SK-N-SH (cell line): ENCODE results near the gene TUBGCP6. TPM values are rescaled to one million over a fixed set of nuclear protein-coding genes. Genes with fewer than 3 reads are reported as not detected.

Source experiments
- CTCF ChIA-PET: fragments of 300-600, 350-600 bp; formaldehyde crosslinking; extraction: SDS; loops from one replicate; lab custom pipeline; 2021; lab: Yijun Ruan, JAX
- POLR2A ChIA-PET: fragments of 350-600 bp; sonication (Branson Sonifier 250); formaldehyde crosslinking; extraction: SDS; loops from one replicate; lab custom pipeline; 2020; ENCODE audit warnings: antibody characterized with exemption, inconsistent platforms; lab: Yijun Ruan, JAX
- DNase-seq: peaks from one replicate; pipeline ENCODE4 v3.0.0; 2012
- H2AFZ ChIP-seq: fragments of 200-600 bp; sonication (generic); 2 replicates; pipeline ENCODE4 v1.8.1; 2016; ENCODE audit warnings: antibody characterized with exemption, mild to moderate bottlenecking, low read depth
- H3F3A ChIP-seq: fragments of 200-600 bp; sonication (generic); replicated peaks from 2 replicates; pipeline ENCODE3; 2016; ENCODE audit warnings: antibody characterized with exemption, mild to moderate bottlenecking; ENCODE audit not compliant: insufficient read depth
- H3K27ac ChIP-seq, 2 experiments: fragments of 200-500 bp in 1 of 2; fragments of 200-600 bp in 1 of 2; sonication (Bioruptor generic) in 1 of 2; sonication (generic), shearing (Covaris generic) in 1 of 2; 2 replicates each; pipeline versions ENCODE4 v1.5.1 to v1.6.1; 2014 to 2016; ENCODE audit warnings: low read depth in 2 of 2, inconsistent platforms in 1 of 2, low read length in 1 of 2, mild to moderate bottlenecking in 1 of 2, mixed read lengths in 1 of 2
- H3K27me3 ChIP-seq: fragments of 200-600 bp; sonication (generic), shearing (Covaris generic); 2 replicates; pipeline ENCODE4 v1.6.1; 2016; ENCODE audit warnings: mixed run types; ENCODE audit not compliant: insufficient read depth
- H3K36me3 ChIP-seq, 2 experiments: fragments of 200-500 bp in 1 of 2; fragments of 200-600 bp in 1 of 2; sonication (Bioruptor generic) in 1 of 2; sonication (generic) in 1 of 2; replicated peaks in 1 of 2; 2 replicates each; pipeline versions ENCODE3 to v1.5.1; 2014 to 2016; ENCODE audit warnings: low read length in 1 of 2, mild to moderate bottlenecking in 1 of 2; ENCODE audit not compliant: insufficient read depth in 2 of 2, control insufficient read depth in 1 of 2
- H3K4me1 ChIP-seq, 2 experiments: fragments of 200-500 bp in 1 of 2; fragments of 200-600 bp in 1 of 2; sonication (Bioruptor generic) in 1 of 2; sonication (generic), shearing (Covaris generic) in 1 of 2; 2 replicates each; pipeline versions ENCODE4 v1.5.1 to v1.6.1; 2014 to 2016; ENCODE audit warnings: low read depth in 1 of 2, low read length in 1 of 2, mixed run types in 1 of 2; ENCODE audit not compliant: insufficient read depth in 2 of 2, control insufficient read depth in 1 of 2
- H3K4me2 ChIP-seq: fragments of 200-600 bp; sonication (generic), shearing (Covaris generic); 2 replicates; pipeline ENCODE4 v1.6.1; 2017; ENCODE audit warnings: mixed run types
- H3K4me3 ChIP-seq, 2 experiments: fragments of 200-500 bp in 1 of 2; fragments of 200-600 bp in 1 of 2; sonication (Bioruptor generic) in 1 of 2; sonication (generic), shearing (Covaris generic) in 1 of 2; 2 replicates each; pipeline versions ENCODE4 v1.5.1 to v1.8.1; 2014 to 2016; ENCODE audit warnings: low read depth in 2 of 2, inconsistent platforms in 1 of 2, low read length in 1 of 2, mild to moderate bottlenecking in 1 of 2, mixed read lengths in 1 of 2, moderate library complexity in 1 of 2
- H3K79me2 ChIP-seq: fragments of 200-600 bp; sonication (generic); 2 replicates; pipeline ENCODE4 v1.8.1; 2017; ENCODE audit warnings: mild to moderate bottlenecking; ENCODE audit not compliant: insufficient read depth
- H3K9ac ChIP-seq: fragments of 200-600 bp; sonication (generic); 2 replicates; pipeline ENCODE4 v1.6.1; 2017; ENCODE audit warnings: mixed run types
- H3K9me2 ChIP-seq: fragments of 200-600 bp; sonication (generic); 2 replicates; pipeline ENCODE4 v1.6.1; 2017; ENCODE audit warnings: mixed run types
- H3K9me3 ChIP-seq: fragments of 200-600 bp; sonication (generic); 2 replicates; pipeline ENCODE4 v1.6.1; 2017; ENCODE audit warnings: mixed run types, mild to moderate bottlenecking, moderate library complexity
- H4K20me1 ChIP-seq: fragments of 200-600 bp; sonication (generic); 2 replicates; pipeline ENCODE4 v1.6.1; 2017; ENCODE audit warnings: mild to moderate bottlenecking, mixed run types; ENCODE audit not compliant: insufficient read depth
- FOSL2 ChIP-seq: IDR thresholded peaks from 2 replicates; pipeline ENCODE4 v1.4.0; 2012; ENCODE audit warnings: low read depth, mild to moderate bottlenecking, moderate library complexity, borderline replicate concordance
- FOXM1 ChIP-seq: IDR thresholded peaks from 2 replicates; pipeline ENCODE4 v1.4.0; 2012; ENCODE audit warnings: low read depth, mild to moderate bottlenecking
- GATA2 ChIP-seq: sonication (generic); formaldehyde crosslinking; IDR thresholded peaks from 2 replicates; pipeline ENCODE4 v1.5.0; 2020; ENCODE audit warnings: mild to moderate bottlenecking, missing genetic modification reagents
- JUND ChIP-seq: IDR thresholded peaks from 2 replicates; pipeline ENCODE4 v1.4.0; 2012
- MEF2A ChIP-seq: IDR thresholded peaks from 2 replicates; pipeline ENCODE4 v1.4.0; 2012; ENCODE audit warnings: low read depth, borderline replicate concordance
- NFIC ChIP-seq: IDR thresholded peaks from 2 replicates; pipeline ENCODE4 v1.4.0; 2012; ENCODE audit warnings: borderline replicate concordance
- RAD21 ChIP-seq: IDR thresholded peaks from 2 replicates; pipeline ENCODE4 v1.6.1; 2012; ENCODE audit warnings: mild to moderate bottlenecking, low read length
- RCOR1 ChIP-seq: fragments of 150-350 bp; IDR thresholded peaks from 2 replicates; pipeline ENCODE4 v1.6.1; 2017; ENCODE audit warnings: antibody characterized with exemption, low read length
- RFX5 ChIP-seq: IDR thresholded peaks from 2 replicates; pipeline ENCODE4 v1.6.1; 2012; ENCODE audit warnings: mild to moderate bottlenecking, improper control_type of control experiment, low read length
- SMC3 ChIP-seq: IDR thresholded peaks from 2 replicates; pipeline ENCODE4 v1.6.1; 2012; ENCODE audit warnings: low read depth, low read length, improper control_type of control experiment
- TAF1 ChIP-seq: IDR thresholded peaks from 2 replicates; pipeline ENCODE4 v1.6.1; 2012; ENCODE audit warnings: low read depth, mild to moderate bottlenecking, low read length, moderate library complexity, borderline replicate concordance
- WGBS: methylation state at CpG from one replicate; pipeline ENCODE4 v1.1.6; 2017; ENCODE audit warnings: low lambda C conversion rate; 5-methylcytosine and 5-hydroxymethylcytosine counted together
- polyA plus RNA-seq, 3 experiments: library from polyadenylated mRNA; depleted of rRNA; stranded (reverse); fragments of >200 nt; gene quantifications; 2 replicates each; pipeline ENCODE4 v1.2.3, GENCODE V29; 2012
- TF ChIP-seq, protein P1 (sequence below): IDR thresholded peaks from 2 replicates; pipeline ENCODE4 v1.6.1; 2012; ENCODE audit warnings: mild to moderate bottlenecking, low read depth, low read length, moderate library complexity
- TF ChIP-seq, protein P2 (sequence below): IDR thresholded peaks from 2 replicates; pipeline ENCODE4 v1.4.0; 2012; ENCODE audit warnings: low read depth, borderline replicate concordance
- TF ChIP-seq, protein P3 (sequence below): IDR thresholded peaks from 2 replicates; pipeline ENCODE4; 2012
- TF ChIP-seq, protein P4 (sequence below): fragments of 150-350 bp; IDR thresholded peaks from 2 replicates; pipeline ENCODE4 v1.6.1; 2016; ENCODE audit warnings: mild to moderate bottlenecking, low read depth, low read length
- TF ChIP-seq, protein P5 (sequence below): IDR thresholded peaks from 2 replicates; pipeline ENCODE4 v1.4.0; 2012; ENCODE audit warnings: low read depth, borderline replicate concordance

The TUBGCP6 gene
- polyA plus RNA-seq, 1 of the 3 experiments (the other 2 are of a cell fraction): 40.4 TPM

DNA sequence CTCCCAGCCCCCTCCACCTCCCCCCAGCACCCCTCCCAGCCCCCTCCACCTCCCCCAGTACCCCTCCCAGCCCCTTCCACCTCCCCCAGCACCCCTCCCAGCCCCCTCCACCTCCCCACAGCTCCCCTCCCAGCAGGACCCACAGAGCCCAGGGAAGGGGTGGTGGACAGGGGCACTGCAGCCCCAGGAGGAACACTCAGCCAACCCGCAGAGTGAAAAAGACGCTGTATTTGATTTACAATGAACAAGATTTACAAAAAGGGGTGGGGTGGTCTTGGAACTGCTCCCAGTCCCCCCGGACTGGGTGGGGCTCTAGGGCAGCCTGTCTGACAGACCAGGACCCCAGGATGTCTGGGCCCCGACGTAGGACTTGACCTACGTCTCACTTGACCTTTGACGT is 29.9 kb upstream of the TUBGCP6 start:
- peaks cover 35% of the 10 kb centered on the region for H3F3A ChIP-seq
- no peak for TF ChIP-seq NFIC
- no peak for TF ChIP-seq MEF2A
- TF ChIP-seq JUND: no peak
- TF ChIP-seq SMC3: no peak
- TF ChIP-seq FOSL2: no peak
- TF ChIP-seq, protein P1, sequence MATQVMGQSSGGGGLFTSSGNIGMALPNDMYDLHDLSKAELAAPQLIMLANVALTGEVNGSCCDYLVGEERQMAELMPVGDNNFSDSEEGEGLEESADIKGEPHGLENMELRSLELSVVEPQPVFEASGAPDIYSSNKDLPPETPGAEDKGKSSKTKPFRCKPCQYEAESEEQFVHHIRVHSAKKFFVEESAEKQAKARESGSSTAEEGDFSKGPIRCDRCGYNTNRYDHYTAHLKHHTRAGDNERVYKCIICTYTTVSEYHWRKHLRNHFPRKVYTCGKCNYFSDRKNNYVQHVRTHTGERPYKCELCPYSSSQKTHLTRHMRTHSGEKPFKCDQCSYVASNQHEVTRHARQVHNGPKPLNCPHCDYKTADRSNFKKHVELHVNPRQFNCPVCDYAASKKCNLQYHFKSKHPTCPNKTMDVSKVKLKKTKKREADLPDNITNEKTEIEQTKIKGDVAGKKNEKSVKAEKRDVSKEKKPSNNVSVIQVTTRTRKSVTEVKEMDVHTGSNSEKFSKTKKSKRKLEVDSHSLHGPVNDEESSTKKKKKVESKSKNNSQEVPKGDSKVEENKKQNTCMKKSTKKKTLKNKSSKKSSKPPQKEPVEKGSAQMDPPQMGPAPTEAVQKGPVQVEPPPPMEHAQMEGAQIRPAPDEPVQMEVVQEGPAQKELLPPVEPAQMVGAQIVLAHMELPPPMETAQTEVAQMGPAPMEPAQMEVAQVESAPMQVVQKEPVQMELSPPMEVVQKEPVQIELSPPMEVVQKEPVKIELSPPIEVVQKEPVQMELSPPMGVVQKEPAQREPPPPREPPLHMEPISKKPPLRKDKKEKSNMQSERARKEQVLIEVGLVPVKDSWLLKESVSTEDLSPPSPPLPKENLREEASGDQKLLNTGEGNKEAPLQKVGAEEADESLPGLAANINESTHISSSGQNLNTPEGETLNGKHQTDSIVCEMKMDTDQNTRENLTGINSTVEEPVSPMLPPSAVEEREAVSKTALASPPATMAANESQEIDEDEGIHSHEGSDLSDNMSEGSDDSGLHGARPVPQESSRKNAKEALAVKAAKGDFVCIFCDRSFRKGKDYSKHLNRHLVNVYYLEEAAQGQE: no peak
- no peak for TF ChIP-seq FOXM1
- TF ChIP-seq TAF1: no peak
- TF ChIP-seq, protein P2, sequence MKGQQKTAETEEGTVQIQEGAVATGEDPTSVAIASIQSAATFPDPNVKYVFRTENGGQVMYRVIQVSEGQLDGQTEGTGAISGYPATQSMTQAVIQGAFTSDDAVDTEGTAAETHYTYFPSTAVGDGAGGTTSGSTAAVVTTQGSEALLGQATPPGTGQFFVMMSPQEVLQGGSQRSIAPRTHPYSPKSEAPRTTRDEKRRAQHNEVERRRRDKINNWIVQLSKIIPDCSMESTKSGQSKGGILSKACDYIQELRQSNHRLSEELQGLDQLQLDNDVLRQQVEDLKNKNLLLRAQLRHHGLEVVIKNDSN: no peak
- TF ChIP-seq, protein P3, sequence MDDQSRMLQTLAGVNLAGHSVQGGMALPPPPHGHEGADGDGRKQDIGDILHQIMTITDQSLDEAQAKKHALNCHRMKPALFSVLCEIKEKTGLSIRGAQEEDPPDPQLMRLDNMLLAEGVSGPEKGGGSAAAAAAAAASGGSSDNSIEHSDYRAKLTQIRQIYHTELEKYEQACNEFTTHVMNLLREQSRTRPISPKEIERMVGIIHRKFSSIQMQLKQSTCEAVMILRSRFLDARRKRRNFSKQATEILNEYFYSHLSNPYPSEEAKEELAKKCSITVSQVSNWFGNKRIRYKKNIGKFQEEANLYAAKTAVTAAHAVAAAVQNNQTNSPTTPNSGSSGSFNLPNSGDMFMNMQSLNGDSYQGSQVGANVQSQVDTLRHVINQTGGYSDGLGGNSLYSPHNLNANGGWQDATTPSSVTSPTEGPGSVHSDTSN: no peak
- TF ChIP-seq, protein P4, sequence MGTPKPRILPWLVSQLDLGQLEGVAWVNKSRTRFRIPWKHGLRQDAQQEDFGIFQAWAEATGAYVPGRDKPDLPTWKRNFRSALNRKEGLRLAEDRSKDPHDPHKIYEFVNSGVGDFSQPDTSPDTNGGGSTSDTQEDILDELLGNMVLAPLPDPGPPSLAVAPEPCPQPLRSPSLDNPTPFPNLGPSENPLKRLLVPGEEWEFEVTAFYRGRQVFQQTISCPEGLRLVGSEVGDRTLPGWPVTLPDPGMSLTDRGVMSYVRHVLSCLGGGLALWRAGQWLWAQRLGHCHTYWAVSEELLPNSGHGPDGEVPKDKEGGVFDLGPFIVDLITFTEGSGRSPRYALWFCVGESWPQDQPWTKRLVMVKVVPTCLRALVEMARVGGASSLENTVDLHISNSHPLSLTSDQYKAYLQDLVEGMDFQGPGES: no peak
- TF ChIP-seq RCOR1: no peak
- no peak for TF ChIP-seq RFX5
- TF ChIP-seq RAD21: no peak
- TF ChIP-seq GATA2: no peak
- TF ChIP-seq, protein P5, sequence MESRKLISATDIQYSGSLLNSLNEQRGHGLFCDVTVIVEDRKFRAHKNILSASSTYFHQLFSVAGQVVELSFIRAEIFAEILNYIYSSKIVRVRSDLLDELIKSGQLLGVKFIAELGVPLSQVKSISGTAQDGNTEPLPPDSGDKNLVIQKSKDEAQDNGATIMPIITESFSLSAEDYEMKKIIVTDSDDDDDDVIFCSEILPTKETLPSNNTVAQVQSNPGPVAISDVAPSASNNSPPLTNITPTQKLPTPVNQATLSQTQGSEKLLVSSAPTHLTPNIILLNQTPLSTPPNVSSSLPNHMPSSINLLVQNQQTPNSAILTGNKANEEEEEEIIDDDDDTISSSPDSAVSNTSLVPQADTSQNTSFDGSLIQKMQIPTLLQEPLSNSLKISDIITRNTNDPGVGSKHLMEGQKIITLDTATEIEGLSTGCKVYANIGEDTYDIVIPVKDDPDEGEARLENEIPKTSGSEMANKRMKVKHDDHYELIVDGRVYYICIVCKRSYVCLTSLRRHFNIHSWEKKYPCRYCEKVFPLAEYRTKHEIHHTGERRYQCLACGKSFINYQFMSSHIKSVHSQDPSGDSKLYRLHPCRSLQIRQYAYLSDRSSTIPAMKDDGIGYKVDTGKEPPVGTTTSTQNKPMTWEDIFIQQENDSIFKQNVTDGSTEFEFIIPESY: no peak
- H3K4me3 ChIP-seq: no peak overlapping the region
- POLR2A ChIA-PET: no interaction called here
- peaks cover 7 to 13% of the 10 kb centered on the region in 2 experiments; a peak in 2 of 4 replicates for H3K4me1 ChIP-seq
- H2AFZ ChIP-seq: no peak overlapping the region
- H4K20me1 ChIP-seq: peaks cover 27% of the 10 kb centered on the region; the same call in 1 of the 2 replicates
- no peak overlapping the region for H3K4me2 ChIP-seq
- H3K9me2 ChIP-seq: no peaks in the 10 kb centered on the region
- CTCF ChIA-PET: interaction anchor here (0.9 to 11.4 kb wide), 12 partner anchors 9 to 327 kb away, joined by 3 to 101 read pairs (median 9); partner anchors contain the start of genes DENND6B, HDAC10, MAPK12 and PPP6R2
- H3K36me3 ChIP-seq: peaks cover 21 to 51% of the 10 kb centered on the region in 2 experiments
- no peaks in the 10 kb centered on the region for H3K9me3 ChIP-seq
- no peak overlapping the region; a peak in 1 of 4 replicates for H3K27ac ChIP-seq
- DNase-seq: peak; percentile 57
- no peaks in the 10 kb centered on the region for H3K27me3 ChIP-seq
- H3K79me2 ChIP-seq: no peaks in the 10 kb centered on the region
- no peak overlapping the region for H3K9ac ChIP-seq
- 85% methylated on average over 2 of the region's 7 CpGs for WGBS
